Stimulated activated CD4-positive, alpha-beta T cell treated with anti-CD3 and anti-CD28 coated beads, TNF-alpha, amount 100 ng/mL, for 1 hour (primary cell): Measurements from ENCODE around the gene ARHGDIG.
"Not testable (repeated sequence)": the region's sequence is repeated elsewhere in the genome, so short reads cannot be mapped to it uniquely, and the experiment has no call there.

Source experiments
- DNase-seq, 3 donors: peaks; one replicate each; pipeline ENCODE4 v3.0.0-alpha.2; 2020; ENCODE audit warnings: low read depth in 3 of 3, low spot score in 1 of 3

Gene ARHGDIG

DNA sequence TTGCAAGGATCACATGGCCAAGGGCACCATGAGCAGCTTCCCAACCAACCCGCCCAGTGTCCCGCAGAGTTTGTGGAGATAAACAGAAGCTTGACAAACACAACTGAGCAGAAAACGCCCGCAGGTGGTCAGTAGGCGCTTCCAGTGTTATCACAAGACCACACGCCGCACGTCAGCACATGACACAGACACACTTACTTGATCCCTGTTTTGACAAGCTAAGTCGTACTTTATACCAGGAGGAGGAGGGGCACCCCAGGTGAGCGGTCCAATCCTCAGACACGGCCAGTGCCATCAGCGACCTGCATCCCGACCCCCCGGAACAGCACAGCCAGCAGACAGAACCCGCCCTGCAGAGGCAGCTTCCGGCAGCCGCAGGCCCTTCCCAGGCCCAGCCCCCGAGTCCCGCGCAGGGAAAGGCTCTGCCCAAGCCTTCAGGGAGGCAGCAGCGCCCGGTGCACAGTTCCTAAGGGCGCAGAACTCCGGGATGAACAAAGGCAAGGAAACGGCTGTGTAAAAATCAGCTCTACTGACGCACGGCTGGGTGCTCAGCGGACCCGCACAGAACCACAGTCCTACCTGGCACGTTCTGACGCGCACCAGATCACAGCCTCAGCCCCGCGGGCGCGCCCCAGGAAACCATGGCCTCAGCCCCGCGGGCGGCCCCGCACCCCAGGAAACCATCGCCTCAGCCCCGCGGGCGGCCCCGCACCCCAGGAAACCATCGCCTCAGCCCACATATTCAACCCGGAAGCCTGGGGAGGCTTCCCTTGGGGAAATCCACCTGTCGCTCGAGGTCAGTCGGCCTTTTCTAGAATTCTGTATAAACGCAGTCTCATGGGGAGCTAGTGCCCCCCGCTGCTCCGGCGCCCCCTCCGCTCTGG lies 44.3 kb downstream of the ARHGDIG start:
- DNase-seq: peak; percentile 18 to 43 (median 23)

DNA sequence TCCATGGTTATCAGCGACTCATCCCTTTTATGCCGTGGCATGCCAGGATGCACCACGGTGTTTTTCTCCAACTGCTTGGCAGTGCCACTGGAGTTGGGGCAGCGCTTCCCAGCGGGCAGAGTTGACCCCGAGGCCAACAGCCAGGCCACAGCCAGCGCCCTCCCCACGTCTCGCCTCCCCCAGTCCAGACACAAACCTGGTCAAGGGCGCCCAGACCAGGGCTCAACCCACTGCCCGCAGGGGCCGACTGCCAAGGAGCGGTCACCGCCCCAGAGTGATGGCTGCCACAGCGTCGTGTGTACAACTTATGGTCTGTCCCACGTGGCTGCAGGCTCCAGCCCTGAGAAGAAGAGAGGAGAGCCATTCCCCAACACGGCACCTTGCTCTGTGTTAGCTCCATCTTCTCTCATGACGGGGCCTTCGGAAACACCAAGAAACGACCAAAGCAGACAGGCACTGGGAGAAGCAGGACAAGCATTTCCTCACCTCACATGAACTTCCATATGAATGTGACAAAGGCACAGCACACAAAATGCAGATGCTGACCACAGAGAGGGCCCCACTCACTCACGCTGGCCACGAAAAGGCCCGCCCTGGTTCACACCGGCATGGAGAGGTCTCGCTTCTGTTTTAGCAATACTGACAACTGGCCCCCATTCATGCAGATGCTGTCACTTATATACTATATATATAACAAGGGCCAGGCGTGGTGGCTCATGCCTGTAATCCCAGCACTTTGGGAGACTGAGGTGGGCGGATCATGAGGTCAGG lies 45.2 kb downstream of the ARHGDIG start:
- DNase-seq: no peak

DNA sequence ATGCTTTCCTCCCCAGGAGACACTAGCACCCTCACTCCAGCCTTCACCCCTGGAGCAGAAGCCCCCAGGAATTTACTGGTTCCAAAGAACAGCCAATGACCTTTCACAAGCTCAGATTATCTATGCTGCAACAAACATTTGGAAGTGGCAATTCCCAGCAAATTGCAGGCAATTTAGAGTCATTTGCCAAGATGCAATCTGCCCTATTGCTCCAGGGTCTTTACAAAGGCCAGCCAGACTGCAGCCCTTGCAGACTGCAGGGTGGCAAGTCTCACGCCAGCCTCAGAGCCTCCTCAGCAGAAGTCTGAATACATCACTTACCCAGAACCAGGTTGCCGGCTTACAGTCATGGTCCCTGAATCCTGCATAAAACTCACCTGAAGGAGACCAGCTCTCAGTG lies 50.4 kb downstream of the ARHGDIG start:
- DNase-seq: no peak

DNA sequence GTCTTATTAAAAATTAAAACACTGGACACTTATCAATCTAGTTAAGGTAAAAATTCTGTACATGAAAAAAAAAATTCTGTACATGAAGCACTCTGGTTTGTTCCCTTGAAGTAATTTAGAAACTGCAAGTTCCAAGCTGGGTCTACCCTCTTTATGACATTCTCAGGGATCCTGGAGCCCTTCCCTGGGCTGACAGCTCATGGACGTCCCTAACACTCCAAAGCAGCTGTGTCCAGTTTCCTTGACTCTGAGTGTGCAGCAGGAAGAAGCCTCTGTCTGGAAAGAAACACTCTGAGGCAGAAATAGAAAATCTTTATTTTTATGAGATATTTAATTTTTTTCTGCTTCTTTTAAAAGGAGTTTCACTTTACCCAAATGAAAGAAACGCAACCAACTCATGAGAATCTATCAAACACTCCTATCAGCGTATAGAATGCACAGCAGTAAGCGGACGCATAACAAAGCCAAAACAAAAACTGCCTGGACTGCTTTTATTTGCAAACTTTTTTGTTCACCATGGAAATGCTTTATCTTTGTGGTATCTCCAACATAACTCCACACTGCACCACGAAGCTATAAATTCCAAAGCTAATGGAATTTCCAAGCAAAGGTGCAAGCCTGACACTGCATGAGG lies 50.9 kb downstream of the ARHGDIG start:
- DNase-seq: not testable (repeated sequence)
